ENCODE measurements around the gene SHKBP1.

- TF ChIP-seq MEIS1 (CRISPR knock-in tag; IDR thresholded peaks at IDR 0.05; ENCODE audit: borderline replicate concordance) (no peak), ZNF302 (tag by site-specific recombination; IDR thresholded peaks at IDR 0.05; ENCODE audit: low read depth) (no peak), ZNF530 (tag by site-specific recombination; IDR thresholded peaks at IDR 0.05; ENCODE audit: low read depth) (no peak), ZNF571 (tag by site-specific recombination; IDR thresholded peaks at IDR 0.05) (no peak)
Measured at GRCh38 chr19:40622773-40623075, 46.1 kb downstream of the SHKBP1 start.
